Activated T-cell treated with anti-CD3 and anti-CD28 coated beads, Interleukin-2, amount 50 U/mL, for 72 hours (primary cell): Measurements from ENCODE around the gene TCP10L. TPM values are rescaled to one million over a fixed set of nuclear protein-coding genes. Genes with fewer than 3 reads are reported as not detected.

Experiments
- total RNA-seq, 2 donors: library from RNA; stranded (reverse); gene quantifications; one replicate each; pipeline ENCODE4 v1.2.3, GENCODE V29; 2022

Gene TCP10L
- total RNA-seq, 2 donors from 2014 or later, result 0.43 to 0.56 TPM

Other genes with a start within 250 kb of the TCP10L start
- 10 to 100 TPM; 15.4 to 16.7 TPM for gene URB1, start 192.5 kb downstream of the TCP10L start, total RNA-seq
- 1 to 10 TPM; 8.5 to 8.9 TPM for gene EVA1C, start 172.8 kb downstream of the TCP10L start, total RNA-seq
- gene CFAP298, start 26.9 kb upstream of the TCP10L start, total RNA-seq, result 10 to 100 TPM; 21.1 to 22.4 TPM
- gene SYNJ1, start 142.5 kb upstream of the TCP10L start, total RNA-seq, result 10 to 100 TPM; 17.3 to 17.9 TPM
- gene PAXBP1, start 186.2 kb upstream of the TCP10L start, total RNA-seq, result 10 to 100 TPM; 57.5 to 65.0 TPM